Measurements from ENCODE around the gene SLC25A6. TPM values are rescaled to one million over a fixed set of nuclear protein-coding genes. Genes with fewer than 3 reads are reported as not detected.
"Not testable (repeated sequence)": the region's sequence is repeated elsewhere in the genome, so short reads cannot be mapped to it uniquely, and the experiment has no call there.

SLC25A6 gene
- total RNA-seq, 4 donors from 2014 or later: 217 to 417 (median 248) TPM

GRCh38 chrX:1433646-1434357 is 41.9 kb upstream of the SLC25A6 start:
- intact Hi-C loops (cut with DNase I): no loop called here
- Histone ChIP-seq H3K27me3 (no peaks in the 10 kb centered on the region), H3K27ac (no peak overlapping the region), H3K36me3 (peaks cover 0 to 76% (median 0%) of the 10 kb centered on the region in 3 donors), H3K4me1 (no peaks in the 10 kb centered on the region), H3K9me3 (no peaks in the 10 kb centered on the region), H3K4me3 (no peak overlapping the region)
- TF ChIP-seq CTCF (IDR thresholded peaks at IDR 0.05): no peak
- 92 to 96% methylated on average over 12 of the region's 19 CpGs for WGBS, 2 donors
- no peak for DNase-seq

- no peak for DNase-seq
- intact Hi-C loops (cut with DNase I): no loop called here
- Histone ChIP-seq H3K27me3 (no peaks in the 10 kb centered on the region), H3K27ac (no peak overlapping the region), H3K36me3 (peaks cover 6 to 68% (median 6%) of the 10 kb centered on the region in 3 donors), H3K9me3 (no peaks in the 10 kb centered on the region), H3K4me1 (no peaks in the 10 kb centered on the region), H3K4me3 (no peak overlapping the region)
- no peak for TF ChIP-seq POLR2A (IDR thresholded peaks at IDR 0.05)
- TF ChIP-seq CTCF (IDR thresholded peaks at IDR 0.05): no peak
- 85 to 91% methylated on average over 10 of the region's 10 CpGs for WGBS, 2 donors
These were observed 38.5 kb upstream of the SLC25A6 start for GRCh38 chrX:1430451-1430850.

- WGBS, 2 donors: 95 to 96% methylated on average over 13 to 25 of the region's 32 CpGs
- H3K36me3 ChIP-seq: peaks cover 6 to 60% (median 9%) of the 10 kb centered on the region in 3 donors
- no peak for DNase-seq
These were observed 35.8 kb upstream of the SLC25A6 start for GRCh38 chrX:1427756-1428155.

GRCh38 chrX:1426321-1426720 is 34.4 kb upstream of the SLC25A6 start:
- peaks cover 9 to 63% (median 11%) of the 10 kb centered on the region in 3 donors for H3K36me3 ChIP-seq
- H3K27ac ChIP-seq; H3K4me3 ChIP-seq; H3K4me1 ChIP-seq; intact Hi-C loops (cut with DNase I); H3K27me3 ChIP-seq; DNase-seq: not testable (repeated sequence)
- peaks cover 0 to 26% (median 11%) of the 10 kb centered on the region in 3 donors for H3K9me3 ChIP-seq
- 73 to 76% methylated on average over 4 to 6 of the region's 16 CpGs for WGBS, 2 donors

More at GRCh38 chrX:1427756-1428155, 35.8 kb upstream of the SLC25A6 start:
- no peak overlapping the region for H3K4me3 ChIP-seq
- H3K4me1 ChIP-seq: no peaks in the 10 kb centered on the region
- peaks cover 0 to 14% (median 6%) of the 10 kb centered on the region in 3 donors for H3K9me3 ChIP-seq
- intact Hi-C loops (cut with DNase I): no loop called here
- TF ChIP-seq POLR2A (IDR thresholded peaks at IDR 0.05) (no peak), CTCF (IDR thresholded peaks at IDR 0.05) (no peak)
- H3K27ac ChIP-seq: no peak overlapping the region
- no peaks in the 10 kb centered on the region for H3K27me3 ChIP-seq

GRCh38 chrX:1425381-1425780 is 33.5 kb upstream of the SLC25A6 start:
- H3K4me1 ChIP-seq: no peaks in the 10 kb centered on the region
- H3K27me3 ChIP-seq: no peaks in the 10 kb centered on the region
- H3K9me3 ChIP-seq: peaks cover 0 to 26% (median 11%) of the 10 kb centered on the region in 3 donors
- no peak overlapping the region for H3K27ac ChIP-seq
- TF ChIP-seq CTCF (IDR thresholded peaks at IDR 0.05) (no peak), POLR2A (IDR thresholded peaks at IDR 0.05) (no peak)
- DNase-seq: no peak
- 76 to 90% methylated on average over 6 to 9 of the region's 10 CpGs for WGBS, 2 donors
- no peak overlapping the region for H3K4me3 ChIP-seq
- peaks cover 9 to 71% (median 11%) of the 10 kb centered on the region in 3 donors for H3K36me3 ChIP-seq
- intact Hi-C loops (cut with DNase I): no loop called here

Measured in esophagus squamous epithelium (tissue), 5 donors.